Fibroblast of skin of right biceps (primary cell): ENCODE measurements around the gene SLC9A3.
A peak's percentile ranks its signal among the peaks of the same experiment; 100 is the strongest.

Source experiments
- DNase-seq: peaks from one replicate; pipeline ENCODE4 v3.0.0-alpha.2; 2013

SLC9A3 gene

DNA sequence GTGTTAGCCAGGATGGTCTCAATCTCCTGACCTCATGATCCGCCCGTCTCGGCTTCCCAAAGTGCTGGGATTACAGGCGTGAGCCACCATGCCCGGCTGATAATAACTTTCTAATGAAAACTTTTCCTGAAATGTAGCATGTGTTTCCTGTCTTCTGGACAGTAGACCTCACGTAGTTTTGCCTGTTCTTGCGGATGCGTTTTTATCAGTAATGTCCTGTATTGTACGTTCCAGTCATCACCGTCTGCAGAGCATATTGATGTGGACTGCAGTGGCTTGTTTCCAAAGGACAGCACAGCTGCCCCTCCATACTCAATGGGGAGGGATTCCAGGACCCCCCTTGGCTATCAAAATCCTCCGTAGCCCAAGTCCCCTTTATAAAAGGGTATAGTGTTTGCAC, 68.4 kb downstream of the SLC9A3 start:
- no peak for DNase-seq

DNA sequence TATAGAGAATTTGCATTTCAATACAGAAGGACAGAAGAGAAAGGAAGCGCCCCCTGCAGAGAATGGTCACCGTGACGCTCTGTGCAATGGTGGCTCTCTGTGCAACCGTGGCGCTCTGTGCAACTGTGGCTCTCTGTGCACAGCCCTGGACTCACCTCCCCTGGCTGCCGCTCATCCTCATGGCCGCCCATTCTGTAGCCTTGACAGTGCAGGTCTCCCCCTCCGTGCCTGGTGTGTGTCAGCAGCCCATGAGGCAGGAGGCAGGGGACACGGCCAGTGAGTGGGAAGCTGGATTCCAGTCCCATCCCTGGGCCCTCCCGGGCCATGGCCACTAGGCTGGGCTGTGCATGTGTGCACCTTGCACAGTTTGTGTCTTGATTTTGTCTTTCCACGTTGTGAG, 69.3 kb downstream of the SLC9A3 start:
- no peak for DNase-seq

DNA sequence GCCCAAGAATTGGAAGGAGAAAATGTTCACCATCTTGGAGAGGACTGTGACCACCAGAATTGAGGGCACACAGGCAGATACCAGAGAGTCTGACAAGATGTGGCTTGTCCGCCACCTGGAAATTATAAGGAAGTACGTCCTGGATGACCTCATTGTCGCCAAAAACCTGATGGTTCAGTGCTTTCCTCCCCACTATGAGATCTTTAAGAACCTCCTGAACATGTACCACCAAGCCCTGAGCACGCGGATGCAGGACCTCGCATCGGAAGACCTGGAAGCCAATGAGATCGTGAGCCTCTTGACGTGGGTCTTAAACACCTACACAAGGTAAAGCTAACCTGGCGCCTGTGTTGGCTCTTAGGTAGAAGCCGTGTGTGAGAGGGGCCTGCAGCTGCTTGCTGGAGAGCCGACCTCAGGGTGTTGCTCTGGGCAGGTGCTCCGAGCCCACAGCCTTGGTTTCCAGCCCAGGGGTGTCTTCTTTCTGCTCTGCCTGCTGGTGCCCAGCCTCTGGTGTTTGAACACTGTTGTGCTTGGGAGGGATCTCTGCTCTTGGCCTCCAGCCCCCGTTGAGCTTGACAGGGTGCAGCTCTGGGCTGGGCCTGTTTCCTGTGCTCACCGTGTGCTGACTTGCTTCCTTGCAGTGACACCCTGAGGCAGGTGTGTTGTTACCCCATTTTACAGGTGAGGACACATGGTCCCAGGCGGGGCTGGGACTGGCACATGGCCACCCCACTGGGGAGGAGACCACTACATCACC, 70.3 kb downstream of the SLC9A3 start:
- DNase-seq, result no peak

DNA sequence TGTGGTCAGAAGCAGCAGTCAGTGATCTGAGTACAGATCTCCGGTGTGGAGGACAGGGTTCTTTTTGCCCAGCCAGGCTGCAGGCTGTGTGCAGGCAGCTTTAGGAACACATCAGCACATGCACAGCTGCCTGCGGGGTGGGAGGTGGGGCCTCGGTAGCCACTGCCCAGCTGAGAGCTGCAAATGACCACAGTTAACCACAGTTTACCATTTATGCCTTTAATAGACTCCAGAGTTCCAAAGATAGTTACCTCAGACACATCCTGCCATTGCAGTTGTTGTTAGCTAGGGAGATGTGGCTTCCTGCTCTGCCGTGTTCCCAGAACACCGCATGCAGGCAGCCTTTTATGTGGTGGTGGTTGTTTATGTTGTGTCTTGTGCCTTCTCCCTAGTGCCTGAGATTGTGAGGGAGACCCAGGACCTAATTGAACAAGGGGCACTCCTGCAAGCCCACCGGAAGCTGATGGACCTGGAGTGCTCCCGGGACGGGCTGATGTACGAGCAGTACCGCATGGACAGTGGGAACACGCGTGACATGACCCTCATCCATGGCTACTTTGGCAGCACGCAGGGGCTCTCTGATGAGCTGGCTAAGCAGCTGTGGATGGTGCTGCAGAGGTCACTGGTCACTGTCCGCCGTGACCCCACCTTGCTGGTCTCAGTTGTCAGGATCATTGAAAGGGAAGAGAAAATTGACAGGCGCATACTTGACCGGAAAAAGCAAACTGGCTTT, 71.1 kb downstream of the SLC9A3 start:
- no peak for DNase-seq

DNA sequence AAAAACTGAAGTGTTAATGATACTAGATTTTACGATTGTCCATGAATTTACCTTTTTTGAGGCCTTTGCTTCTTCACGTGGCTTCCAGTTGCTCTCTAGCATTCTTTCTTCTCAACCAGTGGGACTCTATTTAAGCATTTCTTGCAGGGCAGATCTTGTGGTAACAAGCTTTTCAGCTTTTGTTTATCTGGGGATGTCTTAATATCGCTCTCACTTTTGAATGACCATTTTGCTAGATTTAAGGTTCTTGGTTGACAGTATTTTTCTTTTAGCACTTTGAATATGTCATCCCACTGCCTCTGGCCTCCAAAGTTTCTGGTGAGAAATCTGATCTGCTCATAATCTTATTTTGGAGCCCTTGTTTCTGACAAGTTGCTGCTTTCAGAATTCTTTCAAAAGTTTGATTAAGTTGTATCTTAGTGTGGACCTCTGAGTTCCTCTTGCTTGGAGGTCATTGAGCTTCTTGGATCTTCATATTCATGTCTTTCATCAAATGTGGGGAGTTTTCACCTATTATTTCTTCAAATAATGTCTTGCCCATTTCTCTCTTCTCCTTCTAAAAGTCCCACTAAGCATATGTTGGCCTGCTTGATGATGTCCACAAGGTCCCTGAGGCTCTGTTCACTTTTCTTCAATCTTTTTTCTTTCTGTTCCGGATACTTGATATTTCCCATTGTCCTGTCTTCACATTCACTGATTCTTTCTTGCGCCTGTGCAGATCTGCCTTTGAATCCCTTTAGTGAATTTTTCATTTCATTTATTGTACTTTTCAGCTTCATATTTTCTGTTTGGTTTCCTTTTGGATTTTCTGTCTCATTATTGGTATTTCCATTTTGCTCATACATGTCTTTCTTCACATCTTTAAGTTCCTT, 72.4 kb downstream of the SLC9A3 start:
- no peak for DNase-seq

DNA sequence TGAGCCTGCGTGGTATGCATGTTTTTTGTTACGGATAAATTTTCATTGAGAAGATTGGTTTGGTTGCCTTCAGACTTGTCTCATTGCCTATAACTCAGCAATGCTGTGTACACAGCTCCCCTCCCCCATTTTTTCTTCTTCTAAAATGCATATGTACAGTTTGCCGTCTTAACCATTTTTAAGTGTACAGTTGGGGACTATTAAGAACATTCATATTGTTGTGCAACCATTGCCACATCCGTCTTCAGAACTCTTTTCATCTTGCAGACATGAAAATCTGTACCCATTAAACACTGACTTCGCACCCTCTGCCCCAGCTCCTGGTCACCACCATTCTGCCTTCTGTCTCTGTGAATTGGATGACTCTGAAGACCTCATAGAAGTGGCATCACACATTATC, 75.1 kb downstream of the SLC9A3 start:
- no peak for DNase-seq

DNA sequence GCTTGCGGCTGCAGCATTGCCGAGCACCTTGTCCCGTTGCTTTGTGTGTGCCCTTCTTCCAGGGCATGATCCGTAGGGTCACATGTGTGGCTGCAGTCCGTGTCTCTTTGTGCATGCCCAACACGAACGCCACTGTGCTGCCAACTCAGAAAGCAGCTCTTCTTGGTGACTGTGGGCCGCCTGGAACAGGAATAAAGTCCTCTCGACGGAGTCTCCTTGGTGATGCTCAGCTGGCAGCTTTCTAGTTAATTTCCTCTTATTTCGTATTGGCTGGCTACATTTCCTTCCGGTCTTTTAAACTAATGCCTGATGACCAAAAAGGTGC, 75.5 kb downstream of the SLC9A3 start:
- DNase-seq, result no peak

DNA sequence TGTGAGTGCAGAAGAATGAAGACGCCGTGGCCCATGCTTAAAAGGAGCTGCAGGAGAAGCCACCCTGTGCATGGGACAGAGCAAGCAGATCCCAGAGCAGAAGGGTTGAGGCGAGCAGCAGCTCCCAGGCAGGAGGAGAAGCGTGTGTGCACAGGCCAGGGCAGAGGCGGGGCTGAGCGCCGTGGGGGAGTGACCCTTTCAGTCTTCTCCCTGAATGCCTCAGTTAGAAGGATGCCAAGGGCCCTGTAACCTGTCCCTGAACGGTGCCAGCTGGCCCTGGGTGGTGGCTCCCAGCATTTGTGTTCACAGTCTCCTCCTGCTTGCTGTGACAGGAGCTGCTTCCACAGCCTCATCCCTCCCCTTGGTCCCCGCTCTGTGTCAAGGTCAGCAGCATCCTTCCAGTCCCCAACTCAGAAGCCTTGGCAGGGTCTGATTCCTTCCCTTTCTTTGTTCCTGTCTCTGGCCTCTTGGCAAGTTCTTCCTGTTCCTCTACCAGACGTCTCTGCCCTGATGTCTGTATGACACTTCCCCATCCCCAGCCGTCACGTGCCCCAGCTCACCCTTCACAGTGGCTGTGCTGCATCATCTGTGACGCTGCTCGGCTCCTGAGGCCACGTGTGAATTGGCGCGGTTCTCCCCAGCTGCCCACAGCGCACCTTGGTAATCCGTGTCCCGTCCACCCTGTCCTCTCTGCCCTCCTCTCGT, 76.0 kb downstream of the SLC9A3 start:
- DNase-seq, result no peak

DNA sequence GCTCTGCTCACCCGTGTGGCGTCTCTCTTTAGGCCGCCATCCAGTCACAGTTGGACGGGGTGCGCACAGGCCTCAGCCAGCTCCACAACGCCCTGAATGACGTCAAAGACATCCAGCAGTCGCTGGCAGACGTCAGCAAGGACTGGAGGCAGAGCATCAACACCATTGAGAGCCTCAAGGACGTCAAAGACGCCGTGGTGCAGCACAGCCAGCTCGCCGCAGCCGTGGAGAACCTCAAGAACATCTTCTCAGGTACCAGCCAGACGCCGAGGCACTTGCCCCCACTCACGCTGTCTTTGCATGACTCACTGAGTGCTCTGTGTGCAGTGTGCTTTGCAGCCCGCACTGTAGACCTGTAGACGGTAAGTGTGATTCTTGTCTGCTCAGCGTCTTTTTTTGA, 76.7 kb downstream of the SLC9A3 start:
- DNase-seq, result no peak

DNA sequence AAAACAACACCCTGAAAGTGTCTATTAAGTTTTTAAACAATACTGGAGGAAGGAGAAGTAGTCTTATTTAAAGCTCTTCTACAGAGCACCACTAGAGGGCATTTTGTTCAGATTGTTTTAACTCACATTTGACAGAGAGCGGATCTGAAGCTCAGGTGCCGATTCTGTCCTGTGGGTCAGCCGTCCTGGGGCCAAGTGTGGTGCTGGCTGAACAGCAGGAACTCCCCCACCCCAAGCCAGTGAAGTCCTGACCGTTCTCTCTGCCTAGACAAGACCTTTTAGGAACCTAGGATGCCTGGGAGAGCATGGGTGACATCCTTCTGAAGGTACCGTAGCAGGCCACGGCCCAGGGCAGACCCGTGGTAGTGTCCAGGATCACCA, 77.4 kb downstream of the SLC9A3 start:
- peak; percentile 27 for DNase-seq

DNA sequence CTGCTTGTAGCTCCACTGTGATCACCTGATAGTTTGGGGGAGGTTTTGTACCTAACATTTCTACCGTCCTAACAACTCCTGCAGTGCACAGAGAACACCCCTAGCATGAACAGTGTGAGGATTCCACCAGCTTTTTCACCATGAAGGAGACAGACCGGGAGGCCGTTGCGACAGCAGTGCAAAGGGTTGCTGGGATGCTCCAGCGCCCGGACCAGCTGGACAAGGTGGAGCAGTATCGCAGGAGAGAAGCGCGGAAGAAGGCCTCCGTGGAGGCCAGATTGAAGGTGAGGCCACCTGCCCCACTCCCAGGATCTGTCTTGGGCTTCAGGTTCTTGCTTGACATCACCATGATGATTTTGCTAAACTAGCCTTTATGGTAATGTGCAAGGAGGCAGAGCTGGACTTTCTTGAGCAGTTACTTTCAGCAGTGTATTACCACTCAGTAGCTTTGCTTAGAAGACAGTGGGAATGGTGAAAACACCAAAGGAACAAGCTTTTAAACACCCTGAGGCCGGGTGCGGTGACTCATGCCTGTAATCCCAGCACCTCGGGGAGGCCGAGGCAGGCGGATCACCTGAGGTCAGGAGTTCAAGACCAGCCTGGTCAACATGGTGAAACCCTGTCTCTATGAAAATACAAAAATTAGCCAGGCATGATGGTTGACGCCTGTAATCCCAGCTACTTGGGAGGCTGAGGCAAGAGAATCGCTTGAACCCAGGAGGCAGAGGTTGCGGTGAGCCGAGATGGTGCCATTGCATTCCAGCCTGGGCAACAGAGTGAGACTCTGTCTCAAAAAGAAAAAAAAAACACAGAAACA, 78.0 kb downstream of the SLC9A3 start:
- no peak for DNase-seq

DNA sequence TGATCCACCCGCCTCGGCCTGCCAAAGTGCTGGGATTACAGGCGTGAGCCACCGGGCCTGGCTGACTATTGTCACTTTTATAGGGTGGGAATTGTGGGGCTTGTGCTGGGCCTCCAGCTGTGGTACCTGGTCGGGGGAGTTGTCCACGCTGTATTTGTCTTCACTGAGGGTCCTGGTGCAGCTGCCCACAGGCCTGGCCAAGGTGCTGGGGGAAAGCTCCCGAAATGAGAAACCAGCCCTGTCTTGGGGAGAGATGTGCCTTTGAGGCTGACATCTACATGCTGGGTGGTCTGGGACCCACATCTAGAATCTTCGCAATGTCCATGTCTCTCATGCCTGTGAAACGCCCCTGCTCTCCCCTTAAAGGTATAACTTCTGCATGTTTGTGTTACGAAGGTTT, 78.7 kb downstream of the SLC9A3 start:
- DNase-seq, result no peak

DNA sequence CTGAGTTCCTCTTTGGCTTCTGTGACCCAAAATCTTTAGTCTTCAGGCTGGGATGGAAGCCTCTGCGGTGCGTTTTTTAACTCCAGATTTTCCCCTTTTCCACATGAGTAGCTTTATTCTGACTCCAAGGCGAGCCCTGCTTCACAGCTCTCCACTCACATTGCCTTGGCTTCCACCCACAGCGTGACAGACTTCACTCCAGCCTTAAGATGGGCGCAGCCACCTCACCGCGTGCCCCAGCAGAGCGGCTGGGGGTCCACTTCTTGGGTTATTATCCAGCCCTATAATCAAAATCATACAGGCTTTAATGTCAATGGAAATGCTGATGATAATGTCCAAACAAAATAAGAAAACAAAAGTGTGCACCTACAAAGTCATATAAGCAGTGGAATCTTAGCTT, 80.0 kb downstream of the SLC9A3 start:
- DNase-seq, result no peak

DNA sequence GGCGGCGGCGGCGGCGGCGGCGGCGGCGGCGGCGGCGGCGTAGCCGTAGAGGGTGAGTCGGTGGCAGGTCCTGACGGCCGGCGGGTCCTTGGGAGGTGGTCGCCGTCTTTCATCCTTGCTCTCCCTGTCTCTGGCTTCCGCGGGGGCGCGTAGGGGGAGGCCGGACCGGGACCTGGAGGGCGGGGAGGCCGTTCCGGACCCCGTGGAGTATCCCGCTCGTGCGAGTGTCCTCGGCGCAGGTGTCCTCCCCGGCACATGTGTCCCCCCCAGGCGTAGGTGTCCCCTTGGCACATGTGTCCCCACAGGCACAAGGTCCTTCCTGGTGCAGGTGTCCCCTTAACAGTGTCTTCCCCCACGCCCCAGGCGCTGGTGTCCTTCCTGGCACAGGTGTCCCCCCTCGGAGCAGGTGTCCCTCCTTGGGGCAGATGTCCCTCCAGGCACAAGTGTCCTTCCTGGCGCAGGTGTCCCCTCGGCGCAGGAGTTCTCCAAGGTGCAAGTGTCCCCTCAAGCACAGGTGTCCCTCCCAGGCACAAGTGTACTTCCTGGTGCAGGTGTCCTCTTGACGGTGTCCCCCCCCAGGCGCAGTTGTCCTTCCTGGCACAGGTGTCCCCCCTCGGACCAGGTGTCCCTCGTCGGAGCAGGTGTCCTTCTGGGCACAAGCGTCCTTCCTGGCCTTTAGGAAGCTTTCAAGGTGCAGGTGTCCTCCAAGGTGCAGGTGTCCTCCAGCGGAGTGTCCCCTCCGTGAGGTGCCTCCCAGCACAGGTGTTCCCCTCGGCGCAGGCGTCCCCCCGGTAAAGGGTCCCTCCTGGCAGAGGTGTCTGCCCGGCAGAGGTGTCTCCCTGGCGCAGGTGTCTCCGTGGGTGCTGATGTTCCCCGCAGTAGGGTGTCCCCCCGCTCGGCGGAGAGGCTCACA, 80.8 kb downstream of the SLC9A3 start:
- no peak for DNase-seq

DNA sequence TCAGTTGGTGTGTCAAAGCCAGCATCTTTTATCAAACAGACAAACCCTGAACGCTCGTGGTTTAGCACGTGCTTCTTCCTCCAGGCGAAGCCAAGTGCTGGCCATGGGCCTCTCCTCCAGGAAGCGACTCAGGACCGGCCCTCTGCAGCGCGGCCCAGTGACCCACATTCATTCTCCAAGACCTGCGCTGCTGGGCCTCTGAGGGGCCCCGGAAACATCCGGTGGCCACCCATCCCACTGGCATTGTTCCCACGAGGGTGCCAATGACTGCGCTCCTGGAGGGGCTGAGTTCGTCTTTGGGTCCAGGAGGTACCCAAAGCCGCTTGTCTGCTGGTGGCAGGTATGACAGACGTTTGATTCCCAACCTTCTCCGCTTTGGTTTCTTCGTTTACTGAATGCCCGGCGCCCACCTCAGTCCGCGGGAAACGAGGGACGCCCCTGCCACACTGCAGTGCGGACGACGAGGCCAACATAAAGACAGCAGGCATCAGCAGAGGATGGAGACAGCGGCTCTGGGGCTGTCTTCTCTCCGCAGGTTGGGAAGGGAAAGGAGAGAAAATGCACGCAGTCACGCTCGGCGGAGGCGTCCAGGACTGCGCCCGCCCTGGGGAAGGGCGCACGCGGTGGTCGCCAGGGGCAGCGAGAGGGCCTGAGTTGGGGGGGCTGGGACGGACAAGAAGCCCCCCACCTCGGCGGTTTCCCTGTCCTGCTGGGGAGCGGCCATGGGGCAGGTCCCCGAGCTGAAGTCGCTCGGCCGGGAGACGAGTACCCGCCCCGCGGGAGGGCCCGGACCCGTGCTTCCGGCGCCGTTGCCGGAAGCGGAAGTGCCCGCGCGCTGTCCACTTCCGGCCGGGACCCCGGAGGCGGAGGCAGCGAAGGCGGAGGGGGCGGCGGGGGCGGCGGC, 81.7 kb downstream of the SLC9A3 start, which contains the start of gene EXOC3:
Gene EXOC3, plus strand, starts transcription at position 842 of the 904 bp plus-strand sequence. CDS start 3,030 bp downstream, outside the sequence.
- DNase-seq, result peak; percentile 75

DNA sequence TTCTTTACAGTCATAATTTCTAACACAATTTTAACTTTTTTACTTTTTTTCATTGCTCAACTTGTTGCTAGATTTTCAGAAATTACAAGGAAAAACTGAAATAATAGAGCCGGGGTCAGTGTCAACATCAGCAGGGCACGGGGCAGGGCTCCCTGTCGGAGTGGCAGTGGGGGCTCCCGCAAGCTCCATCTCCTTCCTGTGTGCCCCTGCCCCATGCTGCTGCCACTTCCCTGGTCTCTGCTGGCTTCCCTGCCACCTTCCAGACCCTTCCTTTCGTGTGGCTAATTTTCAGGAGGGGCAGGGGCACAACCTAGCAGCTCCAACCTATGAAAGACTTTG, 82.3 kb downstream of the SLC9A3 start:
- DNase-seq, result no peak

DNA sequence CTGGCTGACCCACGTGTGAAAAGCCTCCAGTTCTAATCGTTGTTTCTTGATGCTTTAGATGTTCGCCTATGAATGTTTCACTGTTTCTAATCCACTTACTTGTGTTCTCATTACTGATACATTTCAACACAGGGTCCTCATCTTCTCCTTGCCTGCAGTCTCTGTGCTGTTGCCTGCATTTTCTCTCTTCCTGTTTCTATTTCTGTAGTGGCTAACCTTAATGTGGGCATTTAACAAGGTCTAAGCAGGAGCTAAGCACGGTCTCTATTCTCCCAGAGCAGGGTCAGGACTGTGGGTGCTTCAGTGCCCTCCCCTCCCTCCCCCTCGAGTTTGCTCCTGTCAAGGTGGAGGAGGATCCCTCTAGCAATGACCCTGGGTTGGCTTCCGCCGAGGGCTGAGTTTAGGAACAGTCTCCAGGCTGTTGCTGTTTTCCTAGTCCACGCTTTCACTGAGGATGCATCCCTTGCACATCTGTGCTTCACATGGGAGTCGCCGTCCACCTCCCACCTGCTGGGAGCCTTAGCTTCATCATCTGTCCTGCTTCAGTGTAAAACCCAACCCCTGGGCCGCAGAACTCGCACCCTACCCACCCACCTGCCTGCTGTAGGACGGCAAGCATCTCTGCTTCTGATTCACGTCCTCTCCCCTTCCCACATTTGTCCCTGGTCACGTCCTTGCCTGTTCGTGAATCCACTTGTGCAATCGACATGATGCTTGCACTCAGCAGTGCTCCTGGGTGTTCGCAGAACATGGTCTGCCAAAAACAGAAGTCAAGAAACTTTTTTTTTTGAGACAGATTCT, 83.6 kb downstream of the SLC9A3 start:
- no peak for DNase-seq

DNA sequence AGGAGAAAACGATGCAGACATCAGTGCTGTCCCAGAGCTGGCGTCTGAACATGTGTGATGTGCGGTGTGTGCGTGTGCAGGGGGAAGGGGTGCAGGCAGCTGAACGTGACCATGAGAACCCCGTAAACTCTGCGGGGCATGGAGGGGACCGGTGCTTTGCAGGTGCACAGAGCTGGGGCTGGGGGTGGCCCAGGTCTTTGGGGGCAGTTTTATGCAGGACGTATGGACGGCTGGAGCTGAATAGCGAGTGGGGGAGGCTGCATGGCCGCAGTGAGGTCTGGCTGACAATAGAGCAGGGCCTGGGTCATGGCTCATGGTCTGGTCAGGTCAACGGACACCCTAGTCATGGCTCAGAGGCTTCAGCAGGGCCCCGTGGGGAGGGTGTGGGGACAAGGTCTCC, 84.6 kb downstream of the SLC9A3 start:
- no peak for DNase-seq

DNA sequence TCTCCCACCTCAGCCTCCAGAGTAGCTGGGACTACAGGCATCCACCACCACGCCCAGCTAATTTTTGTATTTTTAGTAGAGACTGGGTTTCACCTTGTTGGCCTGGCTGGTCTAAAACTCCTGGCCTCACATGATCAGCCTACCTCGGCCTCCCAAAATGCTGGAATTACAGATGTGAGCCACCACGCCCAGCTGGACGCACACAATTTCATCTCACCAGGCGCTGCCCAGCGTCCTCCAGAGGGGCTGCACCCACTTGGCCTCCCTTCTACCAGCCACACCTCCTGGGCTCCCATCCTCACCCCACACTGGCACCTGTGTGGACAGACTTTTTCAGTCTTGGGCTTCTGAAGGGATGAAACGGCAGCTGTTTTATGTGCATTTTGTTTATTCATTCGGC, 85.1 kb downstream of the SLC9A3 start:
- no peak for DNase-seq
